Thyroid gland (tissue), 4 donors: ENCODE measurements around the gene SNAPIN.

Source experiments
- CTCF ChIP-seq, 6 experiments: fragments of 200-600 bp in 3 of 6; fragments of 450-650 bp in 3 of 6; sonication (generic) in 3 of 6; IDR thresholded peaks; one replicate each; pipeline ENCODE4 v1.5.1; 2016 to 2019; ENCODE audit warnings: antibody characterized with exemption in 6 of 6, mild to moderate bottlenecking in 2 of 6, inconsistent platforms in 1 of 6, moderate library complexity in 1 of 6
- POLR2A ChIP-seq, 2 donors: fragments of 450-650 bp; IDR thresholded peaks; one replicate each; pipeline ENCODE4 v1.6.1; 2017; ENCODE audit warnings: antibody characterized with exemption in 2 of 2, mild to moderate bottlenecking in 2 of 2, moderate library complexity in 1 of 2

DNA sequence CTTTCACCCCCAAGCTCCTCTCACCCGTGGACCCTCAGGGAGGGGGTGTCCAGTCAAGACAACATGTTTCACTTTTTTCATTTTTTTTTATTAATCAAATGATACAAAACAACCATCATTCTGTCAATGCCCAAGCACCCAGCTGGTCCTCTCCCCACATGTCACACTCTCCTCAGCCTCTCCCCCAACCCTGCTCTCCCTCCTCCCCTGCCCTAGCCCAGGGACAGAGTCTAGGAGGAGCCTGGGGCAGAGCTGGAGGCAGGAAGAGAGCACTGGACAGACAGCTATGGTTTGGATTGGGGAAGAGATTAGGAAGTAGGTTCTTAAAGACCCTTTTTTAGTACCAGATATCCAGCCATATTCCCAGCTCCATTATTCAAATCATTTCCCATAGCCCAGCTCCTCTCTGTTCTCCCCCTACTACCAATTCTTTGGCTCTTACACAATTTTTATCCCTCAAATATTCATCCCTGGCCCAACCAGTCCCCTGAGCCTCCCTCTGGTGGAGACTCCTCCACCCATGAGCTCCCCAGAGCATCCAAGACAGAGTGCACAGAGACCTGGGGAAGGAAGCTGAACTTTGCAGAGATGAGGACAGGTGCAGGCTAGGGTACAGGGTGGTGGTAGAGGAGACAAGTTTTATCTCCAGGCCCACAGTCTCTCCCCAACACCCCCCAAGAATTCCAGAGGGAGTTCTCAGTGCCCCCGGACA lies 44.2 kb upstream of the SNAPIN start:
- TF ChIP-seq CTCF (IDR thresholded peaks at IDR 0.05) (no peak), POLR2A (IDR thresholded peaks at IDR 0.05) (no peak)
